Natural killer cell (primary cell): Measurements from ENCODE around the gene MMAA. TPM values are rescaled to one million over a fixed set of nuclear protein-coding genes. Genes with fewer than 3 reads are reported as not detected.

Experiments used
- ATAC-seq, 3 donors: fragments of 150-1000 bp in 2 of 3; fragments of 200-7000 bp in 1 of 3; cut with Tn5 transposase; 1 replicate in 1 of 3; 2 replicates in 2 of 3; pipeline ENCODE4 v1.10.0; 2021; ENCODE audit warnings: mild to moderate bottlenecking in 2 of 3, moderate library complexity in 2 of 3
- DNase-seq, 2 donors: peaks; one replicate each; pipeline versions ENCODE4 v3.0.0 to v3.0.0-alpha.2; 2013 to 2021; ENCODE audit warnings: mixed read lengths in 1 of 2
- H3K27ac ChIP-seq: one replicate; pipeline ENCODE4 v1.5.1; 2013; ENCODE audit warnings: mild to moderate bottlenecking, low read length
- H3K27me3 ChIP-seq: one replicate; pipeline ENCODE4 v1.6.1; 2013; ENCODE audit warnings: low read length; ENCODE audit not compliant: control insufficient read depth, insufficient read depth
- H3K36me3 ChIP-seq: one replicate; pipeline ENCODE4 v1.6.1; 2013; ENCODE audit warnings: low read length; ENCODE audit not compliant: control insufficient read depth, insufficient read depth
- H3K4me1 ChIP-seq: one replicate; pipeline ENCODE4 v1.6.1; 2013; ENCODE audit warnings: low read length; ENCODE audit not compliant: control insufficient read depth, insufficient read depth
- H3K4me3 ChIP-seq: one replicate; pipeline ENCODE4 v1.5.1; 2013; ENCODE audit warnings: low read length
- H3K9me3 ChIP-seq: one replicate; pipeline ENCODE4 v1.6.1; 2013; ENCODE audit warnings: low read length; ENCODE audit not compliant: control insufficient read depth, insufficient read depth
- H3K27ac Mint-ChIP-seq, 2 donors: one replicate each; pipeline ENCODE4 v1.8.0; 2022; ENCODE audit warnings: mild to moderate bottlenecking in 2 of 2, mixed read lengths in 2 of 2, moderate library complexity in 1 of 2
- H3K27me3 Mint-ChIP-seq, 2 donors: one replicate each; pipeline ENCODE4 v1.8.0; 2022; ENCODE audit warnings: low read depth in 2 of 2, mixed read lengths in 2 of 2
- H3K36me3 Mint-ChIP-seq: one replicate; pipeline ENCODE4 v1.8.0; 2022; ENCODE audit warnings: mixed read lengths
- H3K4me1 Mint-ChIP-seq, 2 donors: one replicate each; pipeline ENCODE4 v1.8.0; 2022; ENCODE audit warnings: mixed read lengths in 2 of 2
- H3K4me3 Mint-ChIP-seq: one replicate; pipeline ENCODE4 v1.8.0; 2022; ENCODE audit warnings: mild to moderate bottlenecking, moderate library complexity, mixed read lengths
- H3K9me3 Mint-ChIP-seq, 2 donors: one replicate each; pipeline ENCODE4 v1.8.0; 2022; ENCODE audit warnings: mixed read lengths in 2 of 2
- CTCF ChIP-seq: fragments of 200-600 bp; IDR thresholded peaks from one replicate; pipeline ENCODE4 v1.8.0; 2022; ENCODE audit warnings: antibody characterized with exemption
- WGBS: methylation state at CpG from one replicate; pipeline ENCODE4 v1.1.7; 2013; ENCODE audit warnings: missing lambda C conversion rate; ENCODE audit not compliant: insufficient coverage; 5-methylcytosine and 5-hydroxymethylcytosine counted together
- intact Hi-C: fragments of 100-400 bp; cut with micrococcal nuclease; formaldehyde crosslinking; loops from one replicate; pipeline ENCODE4 v1.14.2; 2022
- total RNA-seq, 4 donors: library from RNA; stranded (reverse); fragments of 120-200 nt in 1 of 4; gene quantifications; one replicate each; pipeline versions ENCODE4 v1.2.3 to v1.2.4, GENCODE V29; 2013 to 2022

Gene MMAA
- total RNA-seq, 3 donors from 2014 or later (not counting 1 experiment from before 2014, with no cell fraction given), result 7.8 to 11.7 (median 9.7) TPM

- ATAC-seq, result no peak
- intact Hi-C loops, result no loop called here
- no peak overlapping the region for H3K27ac ChIP-seq
- DNase-seq, result no peak
- Mint-ChIP-seq H3K9me3 (no peaks in the 10 kb centered on the region), H3K4me1 (no peaks in the 10 kb centered on the region), H3K36me3 (no peaks in the 10 kb centered on the region), H3K4me3 (no peak overlapping the region), H3K27ac (no peak overlapping the region), H3K27me3 (peaks cover 15 to 47% of the 10 kb centered on the region in 2 donors)
- peaks cover 5% of the 10 kb centered on the region for H3K27me3 ChIP-seq
- H3K4me3 ChIP-seq, result no peak overlapping the region
- no peaks in the 10 kb centered on the region for H3K4me1 ChIP-seq
- H3K9me3 ChIP-seq, result no peaks in the 10 kb centered on the region
- H3K36me3 ChIP-seq, result no peaks in the 10 kb centered on the region
- 93% methylated on average over 2 of the region's 4 CpGs for WGBS
- TF ChIP-seq CTCF, result no peak
Measured at GRCh38 chr4:145602129-145602760, 16.9 kb upstream of the MMAA start.

GRCh38 chr4:145605941-145606340 is 13.2 kb upstream of the MMAA start:
- no peak overlapping the region for H3K4me3 Mint-ChIP-seq
- ATAC-seq (no peak), DNase-seq (no peak)
- peaks cover 10 to 28% of the 10 kb centered on the region in 2 donors for H3K27me3 Mint-ChIP-seq
- H3K4me1 Mint-ChIP-seq, result no peaks in the 10 kb centered on the region
- Histone ChIP-seq H3K36me3 (no peaks in the 10 kb centered on the region), H3K4me3 (no peak overlapping the region), H3K4me1 (no peaks in the 10 kb centered on the region), H3K27ac (no peak overlapping the region), H3K27me3 (peaks cover 2% of the 10 kb centered on the region), H3K9me3 (no peaks in the 10 kb centered on the region)
- no peak overlapping the region for H3K27ac Mint-ChIP-seq
- TF ChIP-seq CTCF, result no peak
- intact Hi-C loops, result no loop called here
- H3K9me3 Mint-ChIP-seq, result no peaks in the 10 kb centered on the region
- no peaks in the 10 kb centered on the region for H3K36me3 Mint-ChIP-seq

GRCh38 chr4:145609481-145610427 is 9.4 kb upstream of the MMAA start:
- Histone ChIP-seq H3K9me3 (no peaks in the 10 kb centered on the region), H3K36me3 (no peaks in the 10 kb centered on the region), H3K4me3 (no peak overlapping the region), H3K4me1 (no peaks in the 10 kb centered on the region), H3K27me3 (no peaks in the 10 kb centered on the region), H3K27ac (no peak overlapping the region)
- TF ChIP-seq CTCF, result peak; percentile 66
- Mint-ChIP-seq H3K27ac (no peak overlapping the region), H3K27me3 (peaks cover 3 to 17% of the 10 kb centered on the region in 2 donors), H3K9me3 (no peaks in the 10 kb centered on the region), H3K4me3 (no peak overlapping the region), H3K36me3 (no peaks in the 10 kb centered on the region), H3K4me1 (no peaks in the 10 kb centered on the region)
- ATAC-seq (peak; percentile 64 to 76 (median 73)), DNase-seq (peak; percentile 39 to 77)
- intact Hi-C loops, result loop anchor here (1.0 kb wide), 1 partner anchor 375 kb away; no protein-coding TSS in a partner anchor
- WGBS, result 81% methylated on average over 1 of the region's 4 CpGs
